Prostate gland (tissue), 2 donors: ENCODE results near the gene MPP2.

ENCODE experiments used
- CTCF ChIP-seq, 4 experiments: fragments of 200-600 bp in 2 of 4; fragments of 450-650 bp in 2 of 4; sonication (generic) in 2 of 4; IDR thresholded peaks; 1 replicate in 3 of 4; 2 replicates in 1 of 4; pipeline ENCODE4 v1.5.1; 2016 to 2019; ENCODE audit warnings: antibody characterized with exemption in 4 of 4, mild to moderate bottlenecking in 2 of 4, moderate library complexity in 2 of 4
- POLR2A ChIP-seq: fragments of 450-650 bp; IDR thresholded peaks from one replicate; pipeline ENCODE4 v1.6.1; 2016; ENCODE audit warnings: antibody characterized with exemption, mild to moderate bottlenecking
- POLR2AphosphoS5 ChIP-seq: sonication (generic); formaldehyde crosslinking; IDR thresholded peaks from one replicate; pipeline ENCODE4 v1.6.1; 2017; ENCODE audit warnings: antibody characterized with exemption

GRCh38 chr17:43871946-43872690 is 35.2 kb downstream of the MPP2 start:
- TF ChIP-seq POLR2A: no peak
- no peak for TF ChIP-seq POLR2AphosphoS5
- TF ChIP-seq CTCF (IDR thresholded peaks at IDR 0.05): no peak
